Cerebellar cortex (tissue), 1 donor: ENCODE data around the gene BANK1.
A peak's percentile ranks its signal among the peaks of the same experiment; 100 is the strongest.

Source experiments
- DNase-seq: peaks from one replicate; pipeline ENCODE4 v3.0.0-alpha.2; 2015; ENCODE audit warnings: low spot score

BANK1 gene

DNA sequence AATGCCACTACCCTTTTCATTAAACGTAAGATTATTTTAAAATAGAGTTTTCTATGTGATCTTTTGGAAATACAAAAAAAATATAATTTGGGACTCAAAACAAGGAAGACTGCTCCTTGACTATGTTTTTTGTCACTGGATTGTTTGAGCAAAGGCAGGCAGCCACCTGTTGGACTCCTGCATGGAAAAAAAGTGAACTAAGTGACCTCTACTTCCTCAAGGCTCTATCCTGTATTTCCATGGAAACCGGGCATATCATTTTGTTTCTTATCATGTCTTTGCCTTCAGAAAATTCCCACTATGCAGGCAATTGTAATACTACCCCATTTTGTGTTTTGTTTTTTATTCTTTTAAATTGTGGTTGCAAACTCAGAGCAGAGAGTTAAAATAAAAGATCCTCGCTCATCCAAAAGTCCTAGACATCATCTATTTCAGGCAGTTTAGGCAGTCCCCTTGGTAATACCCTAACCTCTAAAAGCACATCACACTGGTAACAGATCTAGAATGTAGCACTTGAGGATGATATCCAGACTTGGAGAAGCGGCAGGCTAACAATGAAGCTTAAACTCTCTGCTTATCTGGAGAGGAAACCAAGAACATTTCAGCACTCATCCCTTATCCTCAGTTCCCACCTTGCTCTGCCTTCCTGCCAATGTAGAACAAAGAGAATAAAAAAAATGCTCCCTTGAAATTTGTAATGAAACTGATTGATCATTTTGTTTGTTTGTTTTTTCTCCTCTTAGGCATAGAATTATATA lies 165.7 kb downstream of the BANK1 start:
- DNase-seq: no peak

- DNase-seq: peak; percentile 93
Observed at GRCh38 chr4:101958547-101958946, 168.0 kb downstream of the BANK1 start.

DNA sequence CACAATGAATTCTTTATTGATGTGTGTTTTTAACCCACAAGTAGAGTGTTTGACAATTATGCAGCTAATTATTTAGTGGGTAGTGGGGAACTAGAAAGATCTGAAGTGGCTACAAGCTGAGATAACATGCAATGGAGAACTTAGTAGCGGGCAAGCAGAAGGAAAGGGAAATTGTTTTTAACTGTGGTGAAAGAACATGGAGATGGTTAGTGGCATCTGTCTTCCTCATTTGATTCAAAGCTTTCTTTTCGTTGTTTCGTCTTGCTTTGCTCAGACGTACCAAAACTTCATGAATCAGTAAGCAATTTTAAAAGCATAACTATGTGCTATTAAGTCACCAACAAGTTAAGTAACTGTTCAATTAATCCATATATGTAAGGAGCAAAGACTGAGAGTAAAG lies 169.9 kb downstream of the BANK1 start:
- DNase-seq: no peak

- DNase-seq: peak; percentile 50
Observed at GRCh38 chr4:101961144-101961543, 170.6 kb downstream of the BANK1 start.

- DNase-seq: no peak
Observed at GRCh38 chr4:101967697-101968346, 177.3 kb downstream of the BANK1 start.

DNA sequence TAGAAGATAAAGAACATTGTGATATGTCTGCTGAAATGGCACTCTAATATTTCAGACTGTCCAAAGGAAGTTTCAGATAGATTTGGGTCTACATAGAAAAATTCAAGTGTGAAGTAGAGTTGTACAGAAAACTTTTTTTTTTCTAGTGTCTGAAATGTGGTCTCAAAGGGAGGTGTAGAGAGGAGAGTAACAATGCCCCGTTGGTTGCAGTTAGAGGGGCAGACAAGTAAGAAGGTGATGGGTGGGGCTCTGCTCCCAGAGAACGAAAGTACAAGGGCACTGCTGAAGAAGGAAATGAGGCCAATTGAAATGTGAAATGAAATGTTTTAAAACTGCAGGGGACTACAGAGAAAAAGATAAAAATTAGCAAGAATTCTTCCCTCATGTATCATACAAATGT lies 177.8 kb downstream of the BANK1 start:
- DNase-seq: no peak

- no peak for DNase-seq
Observed at GRCh38 chr4:101969965-101970364, 179.4 kb downstream of the BANK1 start.

GRCh38 chr4:101970547-101971155 lies 180.1 kb downstream of the BANK1 start:
- no peak for DNase-seq

GRCh38 chr4:101972791-101973190 lies 182.3 kb downstream of the BANK1 start:
- no peak for DNase-seq

GRCh38 chr4:101973361-101973760 lies 182.8 kb downstream of the BANK1 start:
- no peak for DNase-seq

DNA sequence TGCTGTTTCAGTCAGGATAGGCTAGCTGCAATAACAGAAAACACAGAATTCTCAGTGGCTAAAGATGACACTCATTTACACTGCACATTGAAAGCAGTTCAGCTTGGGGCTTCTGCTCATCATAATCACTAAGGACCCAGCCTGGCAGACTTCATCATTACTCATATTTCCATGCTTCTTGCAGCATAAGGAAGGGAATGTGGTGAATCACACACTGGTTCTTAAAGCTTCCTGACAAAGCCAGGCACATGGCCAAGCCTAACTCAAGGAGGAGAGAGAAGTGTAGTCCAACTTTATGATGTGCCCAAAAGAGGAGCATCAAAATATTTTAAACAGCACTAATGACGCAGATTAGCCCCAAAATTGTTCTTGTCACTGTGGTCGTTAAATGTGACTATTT lies 186.5 kb downstream of the BANK1 start:
- no peak for DNase-seq

DNA sequence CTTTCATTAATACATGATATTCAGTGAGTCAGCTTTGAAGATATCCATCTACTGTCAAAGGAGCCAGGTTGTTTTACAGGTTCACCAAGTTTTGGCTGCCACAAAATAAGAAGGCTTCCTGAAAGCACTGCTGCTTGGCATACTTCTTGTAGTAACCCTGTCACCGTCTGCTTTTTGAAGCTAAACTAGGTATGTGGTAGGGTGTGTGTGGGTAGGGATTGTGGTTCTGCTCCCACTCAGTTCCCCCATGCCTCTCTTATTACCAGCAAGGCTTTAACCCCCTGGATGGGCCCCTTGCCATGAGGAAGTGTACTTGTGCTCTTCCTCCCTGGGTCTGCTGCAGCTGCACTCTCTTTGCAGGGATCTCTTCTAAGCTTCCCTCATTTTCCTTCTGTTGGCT lies 191.2 kb downstream of the BANK1 start:
- DNase-seq: no peak

DNA sequence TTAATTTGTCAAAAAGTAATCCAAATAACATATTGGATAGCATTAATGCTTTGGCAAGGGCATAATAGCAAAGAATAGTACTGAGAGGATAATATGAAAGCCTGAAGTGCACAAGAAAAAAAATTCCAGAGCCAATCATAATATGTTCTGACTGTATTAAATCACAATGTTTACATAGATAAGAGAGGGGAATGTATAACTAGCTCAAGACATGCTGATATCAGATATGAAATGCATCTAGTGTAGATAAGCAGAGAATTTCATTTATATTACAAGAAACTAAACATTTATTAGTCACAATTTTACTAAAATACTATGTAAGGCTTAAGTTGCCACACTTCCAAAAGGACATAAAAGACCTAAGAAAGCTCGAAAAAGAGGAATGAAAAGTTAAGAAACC lies 193.3 kb downstream of the BANK1 start:
- DNase-seq: no peak

DNA sequence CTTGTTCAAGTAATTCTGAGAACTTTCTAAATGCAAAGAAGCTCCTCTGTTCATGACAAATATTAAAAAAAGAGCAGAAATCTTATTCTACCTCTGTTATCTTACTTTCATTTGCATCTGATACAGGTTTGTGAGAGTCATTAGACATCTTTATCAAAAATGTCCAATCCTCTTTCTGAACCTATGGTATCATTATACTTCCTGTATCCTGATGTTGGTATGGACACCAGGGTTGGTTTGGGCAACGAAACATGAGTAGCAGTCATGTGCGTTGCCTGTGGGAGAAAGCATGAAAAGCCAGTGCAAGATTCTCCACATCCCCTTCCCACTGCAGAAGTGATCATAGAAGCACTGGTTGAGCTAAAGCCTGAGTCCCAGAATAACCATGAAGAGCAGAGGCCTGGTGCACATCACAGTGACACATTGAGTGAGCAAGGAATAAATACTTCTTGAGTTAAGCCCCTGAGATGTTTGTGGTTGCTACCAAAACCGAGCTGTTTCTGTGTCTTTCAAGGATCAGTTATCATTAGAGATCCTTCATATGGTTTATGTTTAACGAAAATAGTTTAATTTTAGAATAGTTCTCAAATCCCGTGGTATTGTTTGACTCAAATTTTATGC lies 197.2 kb downstream of the BANK1 start:
- no peak for DNase-seq

GRCh38 chr4:101989551-101989950 lies 199.0 kb downstream of the BANK1 start:
- no peak for DNase-seq

GRCh38 chr4:101992446-101992845 lies 201.9 kb downstream of the BANK1 start:
- no peak for DNase-seq

GRCh38 chr4:101993002-101993841 lies 202.7 kb downstream of the BANK1 start:
- DNase-seq: peak; percentile 77

- DNase-seq: no peak
Observed at GRCh38 chr4:101993842-101994775, 203.6 kb downstream of the BANK1 start.

GRCh38 chr4:102007959-102008425 lies 217.5 kb downstream of the BANK1 start:
- no peak for DNase-seq

- DNase-seq: no peak
Observed at GRCh38 chr4:102008711-102009110, 218.2 kb downstream of the BANK1 start.

GRCh38 chr4:102022343-102022742 lies 231.8 kb downstream of the BANK1 start:
- no peak for DNase-seq
